ES-I3 (cell line): ENCODE measurements around the gene AURKAIP1.

ENCODE experiments used
- H3K36me3 ChIP-seq: 2 replicates; pipeline ENCODE4 v1.6.1; 2013; ENCODE audit warnings: mild to moderate bottlenecking, low read length, control low read depth, moderate library complexity; ENCODE audit not compliant: insufficient read depth
- H3K4me1 ChIP-seq: 2 replicates; pipeline ENCODE4 v1.6.1; 2013; ENCODE audit warnings: mild to moderate bottlenecking, control low read depth, low read length; ENCODE audit not compliant: insufficient read depth
- H3K9ac ChIP-seq: 2 replicates; pipeline ENCODE4 v1.6.1; 2013; ENCODE audit warnings: low read depth, mild to moderate bottlenecking, low read length, moderate library complexity
- H3K9me3 ChIP-seq: 2 replicates; pipeline ENCODE4 v1.6.1; 2013; ENCODE audit warnings: mild to moderate bottlenecking, low read length, moderate library complexity; ENCODE audit not compliant: control insufficient read depth, insufficient read depth

AURKAIP1 gene

GRCh38 chr1:1324524-1325287 lies 50.3 kb downstream of the AURKAIP1 start, which contains the start of the genes CPTP and INTS11:
CPTP (plus strand) TSS chr1:1324802; CDS start chr1:1326911, 2,109 bp downstream.
INTS11 (minus strand) TSS chr1:1324660; CDS start chr1:1324608, 52 bp downstream.
- peak within 1 kb of the TSS; percentile 94 for H3K9ac ChIP-seq
- no peaks in the 10 kb centered on the region for H3K36me3 ChIP-seq
- 0 out of 2 replicates have a peak, but pooled peaks cover 5% of the 10 kb centered on the region for H3K4me1 ChIP-seq
- no peaks in the 10 kb centered on the region for H3K9me3 ChIP-seq

DNA sequence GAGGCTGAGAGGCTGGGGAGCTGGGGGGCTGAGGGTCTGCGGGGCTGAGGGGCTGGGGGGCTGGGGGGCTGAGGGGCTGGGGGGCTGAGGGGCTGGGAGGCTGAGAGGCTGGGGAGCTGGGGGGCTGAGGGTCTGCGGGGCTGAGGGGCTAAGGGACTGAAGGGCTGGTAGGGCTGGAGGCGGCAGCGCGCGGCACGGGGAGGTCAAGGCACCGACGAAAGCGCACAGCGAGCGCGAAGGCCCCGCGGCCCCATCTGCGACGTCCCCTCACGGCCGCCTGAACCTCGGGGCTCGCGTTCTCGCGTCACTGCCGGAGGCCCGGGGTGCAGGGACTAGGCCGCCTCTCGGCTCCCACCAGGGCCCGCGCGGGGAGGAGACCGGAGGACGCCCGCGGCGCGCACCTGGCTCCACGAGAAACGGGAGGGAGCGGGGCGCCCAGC lies 50.9 kb downstream of the AURKAIP1 start:
- Histone ChIP-seq H3K36me3 (no peaks in the 10 kb centered on the region), H3K9me3 (no peaks in the 10 kb centered on the region), H3K9ac (peak overlapping the region; percentile 94), H3K4me1 (0 out of 2 replicates have a peak, but pooled peaks cover 5% of the 10 kb centered on the region)
